ENCODE data around the gene SRP72. TPM values are rescaled to one million over a fixed set of nuclear protein-coding genes. Genes with fewer than 3 reads are reported as not detected.

The SRP72 gene
- total RNA-seq, result 10 to 100 TPM; 13.1 to 48.7 (median 33.7) TPM

DNA sequence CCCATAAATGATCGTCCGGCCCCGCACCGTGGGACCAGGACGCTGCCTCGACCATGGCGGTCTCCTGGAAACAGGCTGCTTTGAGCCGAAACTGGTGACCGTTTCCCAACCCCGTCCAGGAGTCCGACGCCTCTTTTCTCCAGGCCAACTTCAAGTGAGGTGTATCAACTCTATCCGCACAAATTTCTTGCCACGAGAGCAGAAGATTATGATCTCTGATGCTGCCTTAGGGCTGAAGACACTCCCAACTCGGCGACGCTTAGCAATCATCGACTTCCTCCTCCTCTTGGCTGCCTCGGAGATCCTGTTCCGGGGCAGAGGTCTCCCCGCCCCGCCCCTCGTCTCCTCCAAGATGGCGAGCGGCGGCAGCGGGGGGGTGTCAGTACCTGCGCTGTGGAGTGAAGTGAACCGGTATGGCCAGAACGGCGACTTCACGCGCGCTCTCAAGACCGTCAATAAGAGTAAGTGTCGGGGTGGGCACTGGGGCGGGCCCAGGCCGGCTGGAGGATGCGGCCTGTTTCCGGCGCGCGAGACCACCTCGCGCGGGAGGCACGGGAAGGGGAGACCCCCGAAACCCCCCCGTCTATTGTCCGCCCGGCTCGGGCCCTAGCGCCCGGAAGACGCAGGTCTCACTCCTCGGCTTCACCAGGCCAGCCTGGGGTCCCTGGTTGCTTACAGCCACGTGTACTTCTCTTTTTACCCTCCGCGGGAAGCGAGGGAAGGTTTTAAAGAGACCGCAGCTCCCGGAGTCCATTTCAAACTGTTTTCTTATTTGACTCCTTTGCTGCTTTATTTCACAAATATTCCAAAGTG lies at the start of gene SRP72:
TSS of gene SRP72 (plus strand) at position 334 of the 813 bp plus-strand sequence. CDS start at position 353, 19 bp downstream.
- intact Hi-C loops (cut with DNase I; ENCODE audit: low total_unique reads) (no loop called here), in situ Hi-C loops (cut with MboI; ENCODE audit: low pct_ligation_motif_present in 1 of 4, low pct_unique_long_range_greater_than_20kb in 1 of 4, low sequenced_read_pairs in 3 of 4) (no loop called here)
- Histone ChIP-seq H3K36me3 (peaks cover 0 to 20% (median 5%) of the 10 kb centered on the region in 4 donors), H3K4me1 (peaks cover 20 to 36% (median 22%) of the 10 kb centered on the region in 4 donors), H3K27me3 (no peaks in the 10 kb centered on the region), H3K4me3 (peak within 1 kb of the TSS; percentile 77 to 99 (median 96)), H3K9me3 (no peaks in the 10 kb centered on the region), H3K27ac (peak within 1 kb of the TSS; percentile 91 to 96 (median 92))
- peak; percentile 91 for DNase-seq
- TF ChIP-seq POLR2AphosphoS5 (IDR thresholded peaks at IDR 0.05) (peak; percentile 88 to 95 (median 94)), CTCF (IDR thresholded peaks at IDR 0.05) (peak in 1 of 5 experiments; percentile 9), EP300 (IDR thresholded peaks at IDR 0.05; ENCODE audit: low read depth) (no peak), POLR2A (IDR thresholded peaks at IDR 0.05) (peak; percentile 91)
- WGBS, 2 donors (ENCODE audit: low coverage in 1 of 2), result 0 to 2% methylated on average over 6 to 35 of the region's 62 CpGs

DNA sequence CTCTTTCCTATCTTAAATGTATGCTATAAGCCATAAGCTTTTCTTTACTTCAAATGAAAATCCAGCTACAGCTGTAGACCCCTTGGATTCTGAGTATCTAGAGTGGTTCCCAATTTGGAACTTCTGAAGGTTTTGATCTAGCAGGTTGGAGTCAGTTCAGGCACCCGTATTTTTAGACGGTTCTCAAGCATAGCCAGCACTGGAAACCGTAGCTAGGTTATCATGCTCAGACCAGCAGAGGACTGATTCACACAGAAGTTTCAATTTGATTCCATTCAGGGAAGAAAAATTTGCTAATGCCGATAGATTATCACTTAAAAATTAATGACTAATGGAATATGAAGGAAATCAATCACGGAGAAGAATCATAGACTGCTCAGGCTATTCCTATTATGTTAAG lies 43.2 kb upstream of the SRP72 start:
- TF ChIP-seq POLR2AphosphoS5 (IDR thresholded peaks at IDR 0.05) (no peak), POLR2A (IDR thresholded peaks at IDR 0.05) (no peak), CTCF (IDR thresholded peaks at IDR 0.05) (no peak), EP300 (IDR thresholded peaks at IDR 0.05; ENCODE audit: low read depth) (no peak)
- no peak for DNase-seq
- H3K9me3 ChIP-seq, result no peaks in the 10 kb centered on the region
- intact Hi-C loops (cut with DNase I; ENCODE audit: low total_unique reads), result no loop called here
- no peak overlapping the region for H3K4me3 ChIP-seq
- no peak overlapping the region for H3K27ac ChIP-seq
- no peaks in the 10 kb centered on the region for H3K27me3 ChIP-seq
- in situ Hi-C loops (cut with MboI; ENCODE audit: low pct_ligation_motif_present in 1 of 4, low pct_unique_long_range_greater_than_20kb in 1 of 4, low sequenced_read_pairs in 3 of 4), result loop anchor here in 1 of 4 donors (10.0 kb wide), 1 partner anchor 381 kb away; no protein-coding TSS in a partner anchor
- no peaks in the 10 kb centered on the region for H3K36me3 ChIP-seq
- WGBS, 2 donors (ENCODE audit: low coverage in 1 of 2), result 90 to 100% methylated on average over 5 of the region's 5 CpGs
- no peaks in the 10 kb centered on the region for H3K4me1 ChIP-seq

GRCh38 chr4:56424697-56425514 lies 42.5 kb upstream of the SRP72 start:
- in situ Hi-C loops (cut with MboI; ENCODE audit: low pct_ligation_motif_present in 1 of 4, low pct_unique_long_range_greater_than_20kb in 1 of 4, low sequenced_read_pairs in 3 of 4), result loop anchor here in 1 of 4 donors (10.0 kb wide), 1 partner anchor 380 kb away; no protein-coding TSS in a partner anchor
- DNase-seq, result peak; percentile 13
- Histone ChIP-seq H3K4me3 (no peak overlapping the region), H3K36me3 (no peaks in the 10 kb centered on the region), H3K4me1 (no peaks in the 10 kb centered on the region), H3K27me3 (no peaks in the 10 kb centered on the region), H3K27ac (no peak overlapping the region), H3K9me3 (no peaks in the 10 kb centered on the region)
- 59% methylated on average over 5 of the region's 5 CpGs for WGBS, 2 donors (ENCODE audit: low coverage in 1 of 2)
- TF ChIP-seq CTCF (IDR thresholded peaks at IDR 0.05) (peak; percentile 57 to 71 (median 66)), EP300 (IDR thresholded peaks at IDR 0.05; ENCODE audit: low read depth) (no peak)
- intact Hi-C loops (cut with DNase I; ENCODE audit: low total_unique reads), result no loop called here

DNA sequence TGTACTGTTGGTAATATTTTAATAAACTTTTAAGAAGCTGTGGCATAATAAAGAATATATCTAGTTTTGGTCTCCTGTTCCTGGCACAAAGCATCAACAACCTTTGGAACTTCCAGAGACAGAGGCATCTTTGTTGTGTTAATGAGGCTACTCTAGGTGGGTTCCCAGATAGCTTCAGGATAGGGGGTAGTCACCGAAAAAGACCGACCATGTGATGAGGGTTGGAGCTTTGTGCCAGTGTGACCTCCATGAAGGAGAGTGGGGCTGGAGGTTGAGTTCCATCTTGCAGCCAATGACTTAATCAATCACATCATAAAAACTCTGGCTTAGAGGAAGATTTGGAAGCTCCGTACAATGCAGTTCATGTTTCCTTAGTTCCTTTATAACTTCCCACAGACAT lies 41.9 kb upstream of the SRP72 start:
- DNase-seq, result no peak
- TF ChIP-seq EP300 (IDR thresholded peaks at IDR 0.05; ENCODE audit: low read depth), result no peak
- TF ChIP-seq POLR2A (IDR thresholded peaks at IDR 0.05), result no peak
- no peak for TF ChIP-seq POLR2AphosphoS5 (IDR thresholded peaks at IDR 0.05)
- no peak for TF ChIP-seq CTCF (IDR thresholded peaks at IDR 0.05)
- Histone ChIP-seq H3K36me3 (no peaks in the 10 kb centered on the region), H3K27me3 (no peaks in the 10 kb centered on the region), H3K4me1 (no peaks in the 10 kb centered on the region), H3K27ac (no peak overlapping the region), H3K4me3 (no peak overlapping the region), H3K9me3 (no peaks in the 10 kb centered on the region)
- intact Hi-C loops (cut with DNase I; ENCODE audit: low total_unique reads), result no loop called here
- 88 to 90% methylated on average over 3 of the region's 3 CpGs for WGBS, 2 donors (ENCODE audit: low coverage in 1 of 2)
- in situ Hi-C loops (cut with MboI; ENCODE audit: low pct_ligation_motif_present in 1 of 4, low pct_unique_long_range_greater_than_20kb in 1 of 4, low sequenced_read_pairs in 3 of 4), result loop anchor here in 1 of 4 donors (10.0 kb wide), 1 partner anchor 379 kb away; no protein-coding TSS in a partner anchor
